ENCODE results near the gene LRRC36.

Gene LRRC36

DNA sequence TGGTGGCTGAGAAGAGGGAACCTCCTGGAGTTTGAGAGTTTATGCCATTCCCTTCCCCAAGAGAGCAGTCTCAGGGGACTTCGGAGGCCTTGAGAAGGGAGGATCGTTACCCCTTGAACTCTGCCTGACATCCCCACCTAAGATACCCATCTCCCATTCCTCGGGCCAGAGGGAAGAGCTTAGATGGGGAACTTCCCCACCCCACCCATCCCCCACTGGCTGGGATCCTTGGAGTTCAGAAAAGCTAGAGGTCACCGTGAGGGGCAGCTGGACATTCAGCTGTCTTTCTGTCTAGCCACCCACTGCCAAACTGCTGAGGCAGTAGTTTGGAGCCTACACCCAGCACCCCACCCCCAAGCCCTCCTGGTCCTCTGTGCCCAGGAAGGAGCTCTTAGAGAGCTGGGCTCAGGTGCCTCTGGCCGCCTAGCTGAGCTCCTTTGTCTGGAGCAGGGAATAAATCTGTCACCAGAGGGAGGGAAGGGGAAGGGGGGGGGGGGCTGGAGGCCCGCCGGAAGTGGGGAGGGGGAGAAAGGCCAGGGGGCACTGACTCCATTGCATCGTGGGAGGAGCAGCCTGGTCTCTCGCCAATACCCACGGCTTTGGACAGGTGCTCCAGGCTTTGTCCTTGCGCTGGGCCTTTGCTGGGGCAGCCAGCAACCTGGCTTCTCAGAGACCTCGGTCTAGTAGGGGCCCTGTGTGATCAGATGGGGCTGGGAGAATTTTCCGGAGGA is 105.3 kb downstream of the LRRC36 start:
- no peak overlapping the region for H3K4me3 ChIP-seq (ENCODE audit: low read depth, low read length)
- POLR2A ChIA-PET = interaction anchor here (0.6 to 1.2 kb wide), 5 partner anchors 10 to 34 kb away, joined by 3 to 6 read pairs (median 5); no protein-coding TSS in a partner anchor

More for the DNA sequence above, 105.3 kb downstream of the LRRC36 start:
- H3K4me1 ChIP-seq (ENCODE audit: control insufficient read depth, insufficient read depth, low read length) = no peaks in the 10 kb centered on the region; the same call in 1 of the 2 replicates
- no peak for TF ChIP-seq ZNF146 (tag by site-specific recombination; IDR thresholded peaks at IDR 0.05)
- no peak for TF ChIP-seq ZNF19 (tag by site-specific recombination; IDR thresholded peaks at IDR 0.05; ENCODE audit: low read depth)
- TF ChIP-seq, protein P1, sequence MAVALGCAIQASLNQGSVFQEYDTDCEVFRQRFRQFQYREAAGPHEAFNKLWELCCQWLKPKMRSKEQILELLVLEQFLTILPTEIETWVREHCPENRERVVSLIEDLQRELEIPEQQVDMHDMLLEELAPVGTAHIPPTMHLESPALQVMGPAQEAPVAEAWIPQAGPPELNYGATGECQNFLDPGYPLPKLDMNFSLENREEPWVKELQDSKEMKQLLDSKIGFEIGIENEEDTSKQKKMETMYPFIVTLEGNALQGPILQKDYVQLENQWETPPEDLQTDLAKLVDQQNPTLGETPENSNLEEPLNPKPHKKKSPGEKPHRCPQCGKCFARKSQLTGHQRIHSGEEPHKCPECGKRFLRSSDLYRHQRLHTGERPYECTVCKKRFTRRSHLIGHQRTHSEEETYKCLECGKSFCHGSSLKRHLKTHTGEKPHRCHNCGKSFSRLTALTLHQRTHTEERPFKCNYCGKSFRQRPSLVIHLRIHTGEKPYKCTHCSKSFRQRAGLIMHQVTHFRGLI (tag by site-specific recombination; IDR thresholded peaks at IDR 0.05) = no peak
- TF ChIP-seq SP2 (tag by site-specific recombination; IDR thresholded peaks at IDR 0.05) = no peak
- no peak for TF ChIP-seq ZNF677 (tag by site-specific recombination; IDR thresholded peaks at IDR 0.05)
- TF ChIP-seq FEZF1 (tag by site-specific recombination; IDR thresholded peaks at IDR 0.05) = no peak
- no peak for TF ChIP-seq ZNF558 (tag by site-specific recombination; IDR thresholded peaks at IDR 0.05)
- no peak for TF ChIP-seq ZNF174 (tag by site-specific recombination; IDR thresholded peaks at IDR 0.05)
- TF ChIP-seq, protein P2, sequence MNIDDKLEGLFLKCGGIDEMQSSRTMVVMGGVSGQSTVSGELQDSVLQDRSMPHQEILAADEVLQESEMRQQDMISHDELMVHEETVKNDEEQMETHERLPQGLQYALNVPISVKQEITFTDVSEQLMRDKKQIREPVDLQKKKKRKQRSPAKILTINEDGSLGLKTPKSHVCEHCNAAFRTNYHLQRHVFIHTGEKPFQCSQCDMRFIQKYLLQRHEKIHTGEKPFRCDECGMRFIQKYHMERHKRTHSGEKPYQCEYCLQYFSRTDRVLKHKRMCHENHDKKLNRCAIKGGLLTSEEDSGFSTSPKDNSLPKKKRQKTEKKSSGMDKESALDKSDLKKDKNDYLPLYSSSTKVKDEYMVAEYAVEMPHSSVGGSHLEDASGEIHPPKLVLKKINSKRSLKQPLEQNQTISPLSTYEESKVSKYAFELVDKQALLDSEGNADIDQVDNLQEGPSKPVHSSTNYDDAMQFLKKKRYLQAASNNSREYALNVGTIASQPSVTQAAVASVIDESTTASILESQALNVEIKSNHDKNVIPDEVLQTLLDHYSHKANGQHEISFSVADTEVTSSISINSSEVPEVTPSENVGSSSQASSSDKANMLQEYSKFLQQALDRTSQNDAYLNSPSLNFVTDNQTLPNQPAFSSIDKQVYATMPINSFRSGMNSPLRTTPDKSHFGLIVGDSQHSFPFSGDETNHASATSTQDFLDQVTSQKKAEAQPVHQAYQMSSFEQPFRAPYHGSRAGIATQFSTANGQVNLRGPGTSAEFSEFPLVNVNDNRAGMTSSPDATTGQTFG (tag by site-specific recombination; IDR thresholded peaks at IDR 0.05; ENCODE audit: borderline replicate concordance) = no peak
- no peak for TF ChIP-seq ZNF707 (tag by site-specific recombination; IDR thresholded peaks at IDR 0.05)
- no peak for TF ChIP-seq ZIC2 (tag by site-specific recombination; IDR thresholded peaks at IDR 0.05)
- TF ChIP-seq, protein P3, sequence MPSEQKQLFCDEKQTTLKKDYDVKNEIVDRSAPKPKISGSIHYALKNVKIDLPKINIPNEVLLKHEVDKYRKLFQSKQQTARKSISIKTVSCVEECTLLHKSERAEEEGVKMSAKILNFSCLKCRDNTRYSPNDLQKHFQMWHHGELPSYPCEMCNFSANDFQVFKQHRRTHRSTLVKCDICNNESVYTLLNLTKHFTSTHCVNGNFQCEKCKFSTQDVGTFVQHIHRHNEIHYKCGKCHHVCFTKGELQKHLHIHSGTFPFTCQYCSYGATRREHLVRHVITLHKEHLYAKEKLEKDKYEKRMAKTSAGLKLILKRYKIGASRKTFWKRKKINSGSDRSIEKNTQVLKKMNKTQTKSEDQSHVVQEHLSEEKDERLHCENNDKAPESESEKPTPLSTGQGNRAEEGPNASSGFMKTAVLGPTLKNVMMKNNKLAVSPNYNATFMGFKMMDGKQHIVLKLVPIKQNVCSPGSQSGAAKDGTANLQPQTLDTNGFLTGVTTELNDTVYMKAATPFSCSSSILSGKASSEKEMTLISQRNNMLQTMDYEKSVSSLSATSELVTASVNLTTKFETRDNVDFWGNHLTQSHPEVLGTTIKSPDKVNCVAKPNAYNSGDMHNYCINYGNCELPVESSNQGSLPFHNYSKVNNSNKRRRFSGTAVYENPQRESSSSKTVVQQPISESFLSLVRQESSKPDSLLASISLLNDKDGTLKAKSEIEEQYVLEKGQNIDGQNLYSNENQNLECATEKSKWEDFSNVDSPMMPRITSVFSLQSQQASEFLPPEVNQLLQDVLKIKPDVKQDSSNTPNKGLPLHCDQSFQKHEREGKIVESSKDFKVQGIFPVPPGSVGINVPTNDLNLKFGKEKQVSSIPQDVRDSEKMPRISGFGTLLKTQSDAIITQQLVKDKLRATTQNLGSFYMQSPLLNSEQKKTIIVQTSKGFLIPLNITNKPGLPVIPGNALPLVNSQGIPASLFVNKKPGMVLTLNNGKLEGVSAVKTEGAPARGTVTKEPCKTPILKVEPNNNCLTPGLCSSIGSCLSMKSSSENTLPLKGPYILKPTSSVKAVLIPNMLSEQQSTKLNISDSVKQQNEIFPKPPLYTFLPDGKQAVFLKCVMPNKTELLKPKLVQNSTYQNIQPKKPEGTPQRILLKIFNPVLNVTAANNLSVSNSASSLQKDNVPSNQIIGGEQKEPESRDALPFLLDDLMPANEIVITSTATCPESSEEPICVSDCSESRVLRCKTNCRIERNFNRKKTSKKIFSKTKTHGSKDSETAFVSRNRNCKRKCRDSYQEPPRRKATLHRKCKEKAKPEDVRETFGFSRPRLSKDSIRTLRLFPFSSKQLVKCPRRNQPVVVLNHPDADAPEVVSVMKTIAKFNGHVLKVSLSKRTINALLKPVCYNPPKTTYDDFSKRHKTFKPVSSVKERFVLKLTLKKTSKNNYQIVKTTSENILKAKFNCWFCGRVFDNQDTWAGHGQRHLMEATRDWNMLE (tag by site-specific recombination; conservative IDR thresholded peaks at IDR 0.05; ENCODE audit: low read depth) = no peak
- no peak for TF ChIP-seq ZNF792 (tag by site-specific recombination; IDR thresholded peaks at IDR 0.05)
- TF ChIP-seq, protein P4, sequence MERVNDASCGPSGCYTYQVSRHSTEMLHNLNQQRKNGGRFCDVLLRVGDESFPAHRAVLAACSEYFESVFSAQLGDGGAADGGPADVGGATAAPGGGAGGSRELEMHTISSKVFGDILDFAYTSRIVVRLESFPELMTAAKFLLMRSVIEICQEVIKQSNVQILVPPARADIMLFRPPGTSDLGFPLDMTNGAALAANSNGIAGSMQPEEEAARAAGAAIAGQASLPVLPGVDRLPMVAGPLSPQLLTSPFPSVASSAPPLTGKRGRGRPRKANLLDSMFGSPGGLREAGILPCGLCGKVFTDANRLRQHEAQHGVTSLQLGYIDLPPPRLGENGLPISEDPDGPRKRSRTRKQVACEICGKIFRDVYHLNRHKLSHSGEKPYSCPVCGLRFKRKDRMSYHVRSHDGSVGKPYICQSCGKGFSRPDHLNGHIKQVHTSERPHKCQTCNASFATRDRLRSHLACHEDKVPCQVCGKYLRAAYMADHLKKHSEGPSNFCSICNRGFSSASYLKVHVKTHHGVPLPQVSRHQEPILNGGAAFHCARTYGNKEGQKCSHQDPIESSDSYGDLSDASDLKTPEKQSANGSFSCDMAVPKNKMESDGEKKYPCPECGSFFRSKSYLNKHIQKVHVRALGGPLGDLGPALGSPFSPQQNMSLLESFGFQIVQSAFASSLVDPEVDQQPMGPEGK (tag by site-specific recombination; IDR thresholded peaks at IDR 0.05) = 0 out of 2 replicates have a peak, but pooled peaks have one; percentile 6
- TF ChIP-seq KLF1 (tag by site-specific recombination; IDR thresholded peaks at IDR 0.05) = no peak
- TF ChIP-seq, protein P5, sequence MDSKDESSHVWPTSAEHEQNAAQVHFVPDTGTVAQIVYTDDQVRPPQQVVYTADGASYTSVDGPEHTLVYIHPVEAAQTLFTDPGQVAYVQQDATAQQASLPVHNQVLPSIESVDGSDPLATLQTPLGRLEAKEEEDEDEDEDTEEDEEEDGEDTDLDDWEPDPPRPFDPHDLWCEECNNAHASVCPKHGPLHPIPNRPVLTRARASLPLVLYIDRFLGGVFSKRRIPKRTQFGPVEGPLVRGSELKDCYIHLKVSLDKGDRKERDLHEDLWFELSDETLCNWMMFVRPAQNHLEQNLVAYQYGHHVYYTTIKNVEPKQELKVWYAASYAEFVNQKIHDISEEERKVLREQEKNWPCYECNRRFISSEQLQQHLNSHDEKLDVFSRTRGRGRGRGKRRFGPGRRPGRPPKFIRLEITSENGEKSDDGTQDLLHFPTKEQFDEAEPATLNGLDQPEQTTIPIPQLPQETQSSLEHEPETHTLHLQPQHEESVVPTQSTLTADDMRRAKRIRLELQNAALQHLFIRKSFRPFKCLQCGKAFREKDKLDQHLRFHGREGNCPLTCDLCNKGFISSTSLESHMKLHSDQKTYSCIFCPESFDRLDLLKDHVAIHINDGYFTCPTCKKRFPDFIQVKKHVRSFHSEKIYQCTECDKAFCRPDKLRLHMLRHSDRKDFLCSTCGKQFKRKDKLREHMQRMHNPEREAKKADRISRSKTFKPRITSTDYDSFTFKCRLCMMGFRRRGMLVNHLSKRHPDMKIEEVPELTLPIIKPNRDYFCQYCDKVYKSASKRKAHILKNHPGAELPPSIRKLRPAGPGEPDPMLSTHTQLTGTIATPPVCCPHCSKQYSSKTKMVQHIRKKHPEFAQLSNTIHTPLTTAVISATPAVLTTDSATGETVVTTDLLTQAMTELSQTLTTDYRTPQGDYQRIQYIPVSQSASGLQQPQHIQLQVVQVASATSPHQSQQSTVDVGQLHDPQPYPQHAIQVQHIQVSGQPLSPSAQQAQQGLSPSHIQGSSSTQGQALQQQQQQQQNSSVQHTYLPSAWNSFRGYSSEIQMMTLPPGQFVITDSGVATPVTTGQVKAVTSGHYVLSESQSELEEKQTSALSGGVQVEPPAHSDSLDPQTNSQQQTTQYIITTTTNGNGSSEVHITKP (tag by site-specific recombination; IDR thresholded peaks at IDR 0.05) = peak; percentile 32; the same call in 1 of the 2 replicates
- TF ChIP-seq ZBTB8A (tag by site-specific recombination; IDR thresholded peaks at IDR 0.05) = no peak
- CTCF ChIA-PET = interaction anchor here (0.6 to 0.7 kb wide), 3 partner anchors 36 to 564 kb away, joined by 3 read pairs; no protein-coding TSS in a partner anchor
- H3K27ac ChIP-seq (ENCODE audit: extremely low read depth, low read depth, low read length) = no peak overlapping the region
- no peaks in the 10 kb centered on the region for H3K9me3 ChIP-seq (ENCODE audit: control insufficient read depth, insufficient read depth, low read depth, low read length)
- H3K36me3 ChIP-seq (ENCODE audit: control insufficient read depth in 2 of 2, insufficient read depth in 1 of 2, low read length in 2 of 2) = peaks cover 0 to 10% of the 10 kb centered on the region in 2 experiments; a peak in 1 of 3 replicates
